ENCODE results near the gene ECT2. TPM values are rescaled to one million over a fixed set of nuclear protein-coding genes. Genes with fewer than 3 reads are reported as not detected.
"Not testable (repeated sequence)": the region's sequence is repeated elsewhere in the genome, so short reads cannot be mapped to it uniquely, and the experiment has no call there.

Gene ECT2
- total RNA-seq, 3 donors from 2014 or later (not counting 1 experiment from before 2014, with no cell fraction given), result 2.9 to 7.0 (median 4.8) TPM

DNA sequence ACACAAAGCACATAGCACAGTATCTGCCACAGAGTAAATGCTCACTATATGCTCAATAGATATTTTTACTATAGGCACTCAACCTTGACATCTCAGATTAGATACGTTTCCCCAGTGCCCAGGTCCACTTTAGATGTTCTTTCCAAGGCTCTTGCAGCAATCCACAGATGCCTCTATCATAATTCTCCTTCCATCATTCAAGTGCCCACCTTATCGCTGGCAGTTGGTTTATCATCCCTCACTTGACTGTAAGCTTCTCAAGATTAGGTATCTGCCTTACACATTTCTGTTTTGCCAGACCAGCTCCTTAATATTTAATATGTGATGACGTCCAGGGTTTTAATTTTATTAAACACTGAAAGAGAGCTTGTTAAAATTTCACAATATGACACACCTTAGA, 48.3 kb upstream of the ECT2 start:
- no peak for ATAC-seq

DNA sequence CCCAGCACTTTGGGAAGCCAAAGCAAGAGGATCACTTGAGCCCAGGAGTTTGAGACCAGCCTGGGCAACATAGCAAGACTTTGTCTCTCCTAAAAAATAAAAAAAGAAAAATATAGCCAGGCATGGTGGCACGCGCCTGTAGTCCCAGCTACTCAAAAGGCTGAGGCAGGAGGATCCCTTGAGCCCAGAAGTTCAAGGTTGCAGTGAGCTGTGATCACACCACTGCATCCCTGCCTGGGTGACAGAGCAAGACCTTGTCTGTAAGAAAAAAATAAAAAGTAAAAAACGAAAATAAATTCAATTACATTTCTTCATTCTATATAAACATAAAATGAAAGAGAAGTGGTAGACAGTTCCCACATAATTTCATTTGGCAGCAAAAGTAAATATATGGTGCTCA, 47.8 kb upstream of the ECT2 start:
- not testable (repeated sequence) for H3K27me3 Mint-ChIP-seq (ENCODE audit: low read depth in 2 of 2)

More for the DNA sequence above, 48.3 kb upstream of the ECT2 start:
- peaks cover 6% of the 10 kb centered on the region for H3K4me1 ChIP-seq (ENCODE audit: control insufficient read depth, insufficient read depth, low read length)
- no peaks in the 10 kb centered on the region for H3K36me3 ChIP-seq (ENCODE audit: control insufficient read depth, insufficient read depth, low read length)
- TF ChIP-seq CTCF (IDR thresholded peaks at IDR 0.05), result peak; percentile 5
- no peaks in the 10 kb centered on the region for H3K27me3 ChIP-seq (ENCODE audit: control insufficient read depth, insufficient read depth, low read length)
- intact Hi-C loops (cut with micrococcal nuclease), result no loop called here
- H3K27ac ChIP-seq (ENCODE audit: low read length), result no peak overlapping the region
- H3K4me3 Mint-ChIP-seq, result no peak overlapping the region
- no peaks in the 10 kb centered on the region for H3K27me3 Mint-ChIP-seq (ENCODE audit: low read depth in 2 of 2)
- no peak overlapping the region for H3K27ac Mint-ChIP-seq
- peaks cover 17 to 18% of the 10 kb centered on the region in 2 donors for H3K4me1 Mint-ChIP-seq
- no peak for DNase-seq
- no peaks in the 10 kb centered on the region for H3K9me3 Mint-ChIP-seq
- no peaks in the 10 kb centered on the region for H3K36me3 Mint-ChIP-seq
- H3K4me3 ChIP-seq (ENCODE audit: low read length), result no peak overlapping the region
- 92% methylated on average over 3 of the region's 3 CpGs for WGBS (ENCODE audit: insufficient coverage)
- no peaks in the 10 kb centered on the region for H3K9me3 ChIP-seq (ENCODE audit: control insufficient read depth, insufficient read depth, low read length)

GRCh38 chr3:172704001-172704400, 46.5 kb upstream of the ECT2 start:
- Mint-ChIP-seq H3K9me3 (no peaks in the 10 kb centered on the region), H3K27ac (no peak overlapping the region), H3K36me3 (no peaks in the 10 kb centered on the region), H3K27me3 (ENCODE audit: low read depth in 2 of 2) (no peaks in the 10 kb centered on the region), H3K4me3 (no peak overlapping the region), H3K4me1 (peaks cover 17% of the 10 kb centered on the region in 2 donors)
- intact Hi-C loops (cut with micrococcal nuclease), result no loop called here
- 44% methylated on average over 1 of the region's 1 CpG for WGBS (ENCODE audit: insufficient coverage)
- Histone ChIP-seq H3K27ac (ENCODE audit: low read length) (no peak overlapping the region), H3K4me1 (ENCODE audit: control insufficient read depth, insufficient read depth, low read length) (peaks cover 6% of the 10 kb centered on the region), H3K9me3 (ENCODE audit: control insufficient read depth, insufficient read depth, low read length) (no peaks in the 10 kb centered on the region), H3K36me3 (ENCODE audit: control insufficient read depth, insufficient read depth, low read length) (no peaks in the 10 kb centered on the region), H3K27me3 (ENCODE audit: control insufficient read depth, insufficient read depth, low read length) (no peaks in the 10 kb centered on the region), H3K4me3 (ENCODE audit: low read length) (no peak overlapping the region)
- DNase-seq (no peak), ATAC-seq (no peak)
- TF ChIP-seq CTCF (IDR thresholded peaks at IDR 0.05), result no peak

More for the DNA sequence above, 47.8 kb upstream of the ECT2 start:
- H3K4me3 ChIP-seq (ENCODE audit: low read length); H3K9me3 Mint-ChIP-seq; H3K27ac Mint-ChIP-seq; H3K4me3 Mint-ChIP-seq; intact Hi-C loops (cut with micrococcal nuclease); H3K27ac ChIP-seq (ENCODE audit: low read length); H3K4me1 ChIP-seq (ENCODE audit: control insufficient read depth, insufficient read depth, low read length); H3K36me3 Mint-ChIP-seq; H3K36me3 ChIP-seq (ENCODE audit: control insufficient read depth, insufficient read depth, low read length); DNase-seq; H3K9me3 ChIP-seq (ENCODE audit: control insufficient read depth, insufficient read depth, low read length); H3K27me3 ChIP-seq (ENCODE audit: control insufficient read depth, insufficient read depth, low read length); ATAC-seq: not testable (repeated sequence)
- 96% methylated on average over 2 of the region's 3 CpGs for WGBS (ENCODE audit: insufficient coverage)
- H3K4me1 Mint-ChIP-seq, result peaks cover 17 to 18% of the 10 kb centered on the region in 2 donors

- Mint-ChIP-seq H3K4me1 (peaks cover 27% of the 10 kb centered on the region in 2 donors), H3K4me3 (no peak overlapping the region), H3K27me3 (ENCODE audit: low read depth in 2 of 2) (no peaks in the 10 kb centered on the region), H3K9me3 (no peaks in the 10 kb centered on the region), H3K36me3 (no peaks in the 10 kb centered on the region), H3K27ac (no peak overlapping the region)
- Histone ChIP-seq H3K9me3 (ENCODE audit: control insufficient read depth, insufficient read depth, low read length) (no peaks in the 10 kb centered on the region), H3K27ac (ENCODE audit: low read length) (no peak overlapping the region), H3K4me3 (ENCODE audit: low read length) (no peak overlapping the region), H3K4me1 (ENCODE audit: control insufficient read depth, insufficient read depth, low read length) (peaks cover 5% of the 10 kb centered on the region), H3K36me3 (ENCODE audit: control insufficient read depth, insufficient read depth, low read length) (no peaks in the 10 kb centered on the region), H3K27me3 (ENCODE audit: control insufficient read depth, insufficient read depth, low read length) (no peaks in the 10 kb centered on the region)
- TF ChIP-seq CTCF (IDR thresholded peaks at IDR 0.05), result no peak
- 93% methylated on average over 2 of the region's 4 CpGs for WGBS (ENCODE audit: insufficient coverage)
- DNase-seq (no peak), ATAC-seq (no peak)
- intact Hi-C loops (cut with micrococcal nuclease), result no loop called here
Observed at GRCh38 chr3:172705170-172705569, 45.4 kb upstream of the ECT2 start.
